ENCODE results near the gene PDGFRB. TPM values are rescaled to one million over a fixed set of nuclear protein-coding genes. Genes with fewer than 3 reads are reported as not detected.

PDGFRB gene
- total RNA-seq, 1 experiment from 2014 or later = 0.34 TPM

GRCh38 chr5:150181766-150182545 lies 26.3 kb upstream of the PDGFRB start:
- ATAC-seq (no peak), DNase-seq (ENCODE audit: low read depth, low spot score) (no peak)
- Histone ChIP-seq H3K27ac (ENCODE audit: low read depth, low read length) (no peak overlapping the region), H3K9me3 (ENCODE audit: control insufficient read depth in 1 of 2, insufficient read depth in 1 of 2, low read depth in 1 of 2, low read length in 2 of 2) (no peaks in the 10 kb centered on the region), H3K4me3 (replicated peaks in 1 of 2; ENCODE audit: low read depth in 1 of 2, low read length in 2 of 2) (no peak overlapping the region), H3K4me2 (ENCODE audit: low read length) (no peak overlapping the region), H3K27me3 (ENCODE audit: insufficient read depth, low read length) (no peaks in the 10 kb centered on the region), H4K20me1 (ENCODE audit: insufficient read depth) (no peaks in the 10 kb centered on the region), H3K4me1 (ENCODE audit: control insufficient read depth in 1 of 2, insufficient read depth in 2 of 2, low read length in 2 of 2) (peaks cover 0 to 7% of the 10 kb centered on the region in 2 experiments; a peak in 1 of 4 replicates), H3K9me2 (ENCODE audit: insufficient read depth) (no peaks in the 10 kb centered on the region), H3K36me3 (ENCODE audit: control insufficient read depth in 1 of 2, insufficient read depth in 2 of 2, low read length in 2 of 2) (no peaks in the 10 kb centered on the region), H3K9ac (ENCODE audit: low read length) (no peak overlapping the region), H3K79me2 (ENCODE audit: insufficient read depth, low read length) (no peaks in the 10 kb centered on the region), H2AFZ (ENCODE audit: low read depth, low read length, poor library complexity, severe bottlenecking) (no peak overlapping the region)
- ChIA-PET RAD21 (ENCODE audit: low non-redundant PET in 1 of 2, low total read pairs in 2 of 2, uncharacterized antibody in 2 of 2, unreplicated experiment in 2 of 2) (no interaction called here), CTCF (no interaction called here), POLR2A (no interaction called here)
- intact Hi-C loops (cut with micrococcal nuclease) = no loop called here
- TF ChIP-seq SIN3A (IDR thresholded peaks at IDR 0.05; ENCODE audit: low read depth) = no peak
- no TSS peak for BruUV-seq (replicated peaks)

- Histone ChIP-seq H3K27me3 (ENCODE audit: insufficient read depth, low read length) (no peaks in the 10 kb centered on the region), H2AFZ (ENCODE audit: low read depth, low read length, poor library complexity, severe bottlenecking) (no peak overlapping the region), H3K9me3 (ENCODE audit: control insufficient read depth in 1 of 2, insufficient read depth in 1 of 2, low read depth in 1 of 2, low read length in 2 of 2) (no peaks in the 10 kb centered on the region), H3K4me1 (ENCODE audit: control insufficient read depth in 1 of 2, insufficient read depth in 2 of 2, low read length in 2 of 2) (peaks cover 0 to 1% of the 10 kb centered on the region in 2 experiments; a peak in 1 of 4 replicates), H3K27ac (ENCODE audit: low read depth, low read length) (no peak overlapping the region), H3K4me2 (ENCODE audit: low read length) (no peak overlapping the region), H3K79me2 (ENCODE audit: insufficient read depth, low read length) (no peaks in the 10 kb centered on the region), H3K9me2 (ENCODE audit: insufficient read depth) (no peaks in the 10 kb centered on the region), H3K4me3 (replicated peaks in 1 of 2; ENCODE audit: low read depth in 1 of 2, low read length in 2 of 2) (no peak overlapping the region), H3K9ac (ENCODE audit: low read length) (no peak overlapping the region), H3K36me3 (ENCODE audit: control insufficient read depth in 1 of 2, insufficient read depth in 2 of 2, low read length in 2 of 2) (no peaks in the 10 kb centered on the region), H4K20me1 (ENCODE audit: insufficient read depth) (no peaks in the 10 kb centered on the region)
- CTCF ChIA-PET = no interaction called here
- intact Hi-C loops (cut with micrococcal nuclease) = no loop called here
- POLR2A ChIA-PET = no interaction called here
- RAD21 ChIA-PET (ENCODE audit: low non-redundant PET in 1 of 2, low total read pairs in 2 of 2, uncharacterized antibody in 2 of 2, unreplicated experiment in 2 of 2) = no interaction called here
- TF ChIP-seq SP1 (IDR thresholded peaks at IDR 0.05; ENCODE audit: low read depth) (no peak), ELF1 (IDR thresholded peaks at IDR 0.05; ENCODE audit: borderline replicate concordance, low read depth) (no peak), JUND (IDR thresholded peaks at IDR 0.05) (no peak), EZH2 (IDR thresholded peaks at IDR 0.05) (no peak)
- ATAC-seq = no peak
- no peak for DNase-seq (ENCODE audit: low read depth, low spot score)
- no TSS peak for BruUV-seq (replicated peaks)
Observed at GRCh38 chr5:150181027-150181426, 25.4 kb upstream of the PDGFRB start.

All from HCT116 (cell line).